ENCODE measurements around the gene PER1.

The PER1 gene

DNA sequence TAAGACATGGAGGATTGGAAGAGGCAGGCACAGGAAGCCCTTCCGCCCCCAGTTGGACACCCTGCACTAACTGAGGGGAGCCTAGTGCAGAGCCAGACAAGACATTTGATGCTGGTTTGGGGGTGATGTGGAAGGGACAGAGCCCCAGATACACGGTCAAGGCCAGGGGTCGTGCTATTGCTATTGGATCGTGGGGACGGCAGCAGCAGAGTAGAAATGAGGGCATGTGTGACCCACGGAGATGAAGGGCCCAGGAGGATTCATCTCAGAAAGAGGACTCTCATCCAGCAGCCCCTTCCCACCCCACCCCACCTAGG lies 12.6 kb upstream of the PER1 start:
- DNase-seq: peak; percentile 43

DNA sequence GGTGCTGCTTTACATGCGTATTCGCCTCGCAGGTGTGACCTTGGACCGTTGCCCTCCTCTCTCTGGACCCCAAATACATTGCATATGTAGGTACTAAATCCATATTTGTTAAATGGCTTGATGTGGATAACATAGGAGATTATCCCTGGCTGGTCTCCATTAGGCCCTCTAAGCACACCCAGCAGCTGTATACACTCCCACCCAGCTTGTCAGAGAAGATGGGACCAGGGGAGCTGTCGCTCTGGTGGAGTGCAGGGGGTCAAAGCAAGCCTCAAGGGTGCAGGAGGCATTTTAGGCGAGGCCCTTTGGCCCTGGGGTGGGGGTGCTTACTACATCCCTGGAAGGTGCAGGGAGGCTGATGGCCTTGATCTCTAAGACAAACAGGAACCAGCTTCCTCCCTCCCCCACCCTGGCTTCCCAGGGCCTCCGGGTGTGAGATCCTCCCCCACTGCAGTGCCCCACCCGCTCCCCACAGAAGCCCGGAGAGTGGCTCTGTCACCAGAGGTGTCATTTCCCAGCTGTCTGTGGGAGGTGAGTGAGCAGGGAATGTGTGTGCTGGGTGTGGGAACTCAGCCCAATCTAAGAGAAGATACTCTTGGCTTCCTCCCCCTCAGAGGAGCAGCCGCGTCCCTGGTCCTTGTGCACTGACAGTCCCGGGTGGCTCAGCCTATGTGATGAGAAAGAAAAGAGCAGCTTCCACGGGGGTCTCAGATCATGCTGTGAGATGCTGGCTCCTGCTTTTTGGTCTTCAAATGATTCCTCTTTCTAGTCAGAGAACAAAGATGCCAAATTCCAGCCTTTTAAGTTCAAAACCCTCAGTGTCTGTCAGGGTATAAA lies 12.0 kb upstream of the PER1 start:
- peak; percentile 88 for DNase-seq

- DNase-seq: no peak
Observed at GRCh38 chr17:8162997-8163977, 11.1 kb upstream of the PER1 start.

DNA sequence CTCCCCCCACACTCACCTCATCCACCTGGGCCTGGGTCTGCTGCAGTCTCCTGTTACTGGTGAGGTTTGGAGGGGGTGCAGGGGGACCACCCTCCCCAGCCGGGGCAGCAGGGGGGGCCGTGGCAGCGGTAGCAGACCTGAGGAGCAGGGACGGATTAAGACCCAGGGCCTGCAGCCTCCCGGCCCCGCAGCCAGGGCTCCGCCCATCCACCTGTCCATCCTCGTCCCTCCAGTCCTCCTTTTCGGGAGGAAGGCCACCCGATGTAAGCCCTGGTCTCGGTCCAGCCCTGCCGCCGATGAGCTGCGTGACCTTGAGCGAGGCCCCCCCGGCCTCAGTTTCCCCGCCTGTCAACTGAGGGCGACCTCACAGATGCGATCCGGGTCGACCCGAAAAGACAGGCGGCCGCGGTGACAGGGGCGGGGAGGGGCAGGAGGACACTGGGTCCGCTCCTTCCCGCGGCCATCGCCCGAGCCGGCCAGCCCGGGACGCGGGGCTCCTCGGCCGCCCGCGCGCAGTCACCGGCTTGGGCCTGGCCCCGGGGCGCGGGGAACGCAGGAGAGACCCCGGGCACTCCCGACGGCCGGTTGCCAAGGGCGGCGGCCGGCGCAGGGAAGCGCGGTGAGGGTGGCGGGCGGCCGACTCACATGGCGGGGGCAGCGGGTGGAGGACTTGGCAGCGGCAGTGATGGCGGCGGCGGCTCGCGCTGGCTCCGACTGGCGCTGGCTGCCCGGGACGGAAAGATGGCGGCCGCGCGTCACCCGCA lies 10.2 kb upstream of the PER1 start, which contains the start of gene VAMP2:
VAMP2 (minus strand) TSS at position 716 of the 764 bp plus-strand sequence; CDS start at position 647, 69 bp downstream.
- DNase-seq: peak; percentile 84

DNA sequence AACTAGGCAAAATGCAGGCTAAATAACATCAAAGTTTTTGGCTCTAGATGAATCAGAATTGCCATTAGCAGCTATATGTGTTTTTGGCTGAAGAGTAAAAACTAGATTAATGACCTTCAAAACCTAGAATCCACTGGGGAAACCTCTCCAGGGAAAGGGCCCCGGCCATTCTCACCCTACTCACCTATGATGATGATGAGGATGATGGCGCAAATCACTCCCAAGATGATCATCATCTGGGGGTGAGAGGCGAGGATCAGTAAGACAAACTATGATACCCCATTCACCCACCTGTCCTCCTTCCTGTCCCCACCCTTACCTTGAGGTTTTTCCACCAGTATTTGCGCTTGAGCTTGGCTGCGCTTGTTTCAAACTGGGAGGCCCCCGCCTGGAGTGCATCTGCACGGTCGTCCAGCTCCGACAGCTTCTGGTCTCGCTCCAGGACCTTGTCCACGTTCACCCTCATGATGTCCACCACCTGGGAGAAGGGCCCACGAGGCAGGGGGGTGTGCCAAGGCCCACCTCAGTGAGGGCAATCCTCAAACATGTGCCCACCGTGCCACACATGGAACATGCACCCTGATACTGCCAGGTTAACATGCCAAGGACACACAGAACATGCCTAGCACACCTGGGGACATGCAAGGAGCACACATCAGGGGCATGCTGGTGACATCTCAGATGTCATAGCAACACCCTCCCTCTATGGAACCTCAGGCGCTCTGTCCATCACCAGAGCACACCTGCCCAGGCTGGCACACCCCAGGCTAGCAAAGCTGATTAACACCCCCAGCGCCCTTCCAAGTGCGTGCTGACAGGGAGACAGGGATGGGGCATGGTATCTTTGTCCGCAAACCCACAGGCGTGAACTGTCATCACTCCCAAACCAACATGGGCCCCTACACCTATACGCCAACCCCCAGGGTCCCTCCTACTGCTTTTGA lies 9.4 kb upstream of the PER1 start:
- DNase-seq: no peak

DNA sequence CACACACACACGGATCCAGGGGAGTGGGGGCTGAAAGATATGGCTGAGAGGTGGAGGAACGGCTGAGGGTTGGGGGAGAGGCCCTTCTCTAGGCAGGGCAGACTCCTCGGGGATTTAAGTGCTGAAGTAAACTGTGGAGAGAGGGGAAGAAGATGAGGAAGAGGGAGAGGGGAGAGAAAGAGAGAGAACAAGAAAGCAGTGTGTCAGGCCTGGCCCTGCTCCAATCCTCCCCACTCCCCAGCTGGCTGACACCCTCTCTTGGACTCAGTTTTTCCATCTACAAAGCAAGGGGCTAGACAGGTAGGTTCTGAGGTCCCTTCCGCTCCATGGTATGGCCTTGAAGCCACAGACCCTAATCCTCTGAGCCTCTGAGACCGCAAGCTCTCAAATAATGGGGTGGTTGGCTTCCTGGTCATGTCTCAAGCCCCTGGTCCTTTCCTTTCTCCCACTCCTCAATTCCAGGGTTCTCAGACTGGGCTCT lies 8.6 kb upstream of the PER1 start:
- DNase-seq: no peak

DNA sequence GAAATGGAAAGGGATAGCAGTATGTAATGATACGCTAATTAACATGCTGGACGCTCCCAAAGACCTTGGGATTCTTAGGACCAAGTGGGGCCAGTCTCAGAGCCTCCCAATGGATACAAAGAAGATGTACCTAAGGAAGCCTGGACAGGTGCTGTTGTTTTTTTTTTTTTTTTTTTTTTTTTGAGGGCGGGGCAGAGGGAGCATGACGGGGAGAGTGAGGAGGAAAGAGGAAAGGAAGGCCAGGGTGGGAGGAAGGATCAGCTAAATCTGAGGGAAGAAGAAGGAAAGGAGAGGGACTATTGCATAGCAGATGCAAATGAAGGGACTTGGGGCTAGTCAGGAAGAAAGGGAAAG lies 8.0 kb upstream of the PER1 start:
- no peak for DNase-seq

GRCh38 chr17:8159459-8160223 lies 7.4 kb upstream of the PER1 start:
- no peak for DNase-seq

GRCh38 chr17:8159032-8159400 lies 6.8 kb upstream of the PER1 start:
- no peak for DNase-seq

DNA sequence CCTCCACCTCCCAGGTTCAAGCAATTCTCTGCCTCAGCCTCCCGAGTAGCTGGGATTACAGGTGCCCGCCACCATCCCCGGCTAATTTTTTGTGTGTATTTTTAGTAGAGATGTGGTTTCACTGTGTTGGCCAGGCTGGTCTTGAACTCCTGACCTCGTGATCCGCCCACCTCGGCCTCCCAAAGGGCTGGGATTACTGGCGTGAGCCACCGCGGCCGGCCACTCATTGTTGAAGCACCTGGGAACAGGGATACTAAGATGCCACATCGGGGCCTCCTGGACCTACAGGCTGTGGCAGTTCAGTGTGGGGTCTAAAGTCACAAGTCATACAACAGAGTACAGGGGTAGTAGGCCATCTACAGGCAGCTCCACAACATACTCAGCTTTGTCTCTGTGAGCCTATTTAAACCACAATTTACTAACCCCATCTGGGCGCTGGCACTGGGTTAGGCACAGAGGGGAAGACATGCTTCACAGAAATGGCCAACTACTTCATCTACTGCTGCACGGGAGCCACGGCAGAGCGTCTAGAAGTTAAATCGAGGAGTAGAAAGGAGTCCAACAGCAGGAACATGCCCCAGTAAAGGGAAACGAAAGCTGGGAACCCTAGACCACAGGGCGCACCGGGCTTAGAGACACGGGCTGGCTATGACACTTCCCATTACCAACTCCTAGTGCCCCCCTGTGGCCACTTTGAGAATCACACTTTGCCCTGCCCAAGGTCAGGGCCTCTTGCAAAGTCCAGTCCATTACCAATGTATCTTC lies 6.2 kb upstream of the PER1 start:
- DNase-seq: peak; percentile 91

- DNase-seq: peak; percentile 100
Observed at GRCh38 chr17:8156246-8156992, 4.2 kb upstream of the PER1 start.

DNA sequence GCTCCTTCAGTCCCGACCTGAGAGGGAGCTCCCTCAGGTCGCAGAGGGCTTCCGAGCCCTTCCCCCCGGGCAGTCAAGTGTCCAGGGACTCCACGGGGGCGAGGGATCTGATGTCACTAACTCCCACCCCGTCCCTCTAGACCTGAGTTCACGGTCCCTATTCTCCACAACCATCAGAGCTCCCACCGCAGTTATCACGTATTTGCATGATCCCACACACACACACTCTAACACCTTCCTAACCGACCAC lies 3.7 kb upstream of the PER1 start:
- DNase-seq: no peak

DNA sequence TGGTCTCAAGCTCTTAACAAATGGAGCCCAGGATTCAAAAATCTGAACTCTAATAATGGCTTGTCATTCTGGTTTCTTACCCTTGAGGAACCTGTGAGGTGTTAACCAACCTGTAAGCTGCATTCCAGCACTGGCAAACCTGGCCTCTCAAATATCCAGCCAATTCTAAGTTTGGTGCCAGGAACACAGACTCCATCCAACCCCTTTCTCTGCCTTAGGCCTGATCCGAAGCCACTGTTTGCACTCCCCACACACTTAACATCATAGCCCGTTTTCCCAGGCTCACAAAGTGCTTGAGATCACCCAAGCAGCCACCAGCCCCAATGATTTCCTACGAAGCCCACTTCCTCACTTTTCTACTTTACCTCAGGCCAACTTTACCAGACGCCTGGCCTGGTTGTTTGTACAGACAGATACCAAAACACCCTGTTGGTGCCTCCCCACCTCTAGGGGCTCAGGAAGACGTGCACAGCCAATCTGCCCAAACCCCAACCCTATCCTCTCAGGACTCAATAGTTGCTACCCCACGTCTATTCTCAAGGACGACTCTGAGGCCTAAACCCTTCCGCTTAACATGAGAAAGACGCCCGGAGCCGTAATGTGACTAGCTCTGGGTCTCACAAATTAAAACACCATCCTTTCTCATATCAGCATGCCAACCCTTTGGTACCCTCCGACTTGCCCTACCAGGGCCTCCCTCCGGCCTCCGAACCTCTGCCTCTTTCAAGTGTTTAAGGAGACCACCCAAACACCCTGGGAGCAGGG lies 3.2 kb upstream of the PER1 start:
- DNase-seq: no peak

GRCh38 chr17:8154608-8155155 lies 2.5 kb upstream of the PER1 start:
- DNase-seq: no peak

DNA sequence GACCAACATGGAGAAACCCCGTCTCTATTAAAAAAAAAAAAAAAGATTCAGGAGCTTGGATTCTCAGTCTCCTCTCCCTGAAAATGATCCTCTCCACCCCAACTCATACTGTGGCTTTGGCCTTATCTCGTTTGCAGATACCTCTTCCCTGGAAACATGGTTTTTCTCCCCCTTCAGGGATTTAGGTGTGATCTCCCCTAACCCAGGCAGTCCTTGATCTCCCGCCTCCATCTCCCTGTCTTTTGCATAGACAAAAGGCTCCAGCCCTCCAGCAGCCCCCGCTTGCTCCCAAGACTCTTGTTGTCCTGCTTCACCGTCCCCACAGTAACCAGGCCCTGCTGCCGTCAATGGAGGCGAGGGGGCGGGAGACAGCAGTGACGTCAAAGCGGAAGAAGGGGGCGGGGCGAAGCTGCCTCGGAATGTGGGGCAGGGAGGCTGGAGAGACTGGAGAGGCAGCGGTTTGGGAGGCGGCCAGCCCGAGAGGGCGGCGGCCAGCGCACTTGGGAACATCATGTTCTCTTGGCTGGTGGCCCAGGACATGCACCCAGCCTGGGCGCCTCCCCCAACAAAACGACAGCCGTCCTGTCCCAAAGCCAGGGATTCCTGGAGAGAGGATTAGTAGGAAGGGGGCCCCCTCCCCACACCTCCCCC lies 1.9 kb upstream of the PER1 start:
- DNase-seq: peak; percentile 89

- DNase-seq: peak; percentile 53
Observed at GRCh38 chr17:8153525-8153956, 1.3 kb upstream of the PER1 start.

GRCh38 chr17:8153031-8153451 lies 837 bp upstream of the PER1 start:
- DNase-seq: no peak

- DNase-seq: no peak
Observed at GRCh38 chr17:8151641-8152111, 528 bp downstream of the PER1 start.
